Activated CD8-positive, alpha-beta memory T cell treated with anti-CD3 and anti-CD28 coated beads for 24 hours (primary cell): ENCODE data around the gene ZNF699.
"Not testable (repeated sequence)": the region's sequence is repeated elsewhere in the genome, so short reads cannot be mapped to it uniquely, and the experiment has no call there.

ENCODE experiments used
- DNase-seq: peaks from one replicate; pipeline ENCODE4 v3.0.0-alpha.2; 2020

ZNF699 gene

DNA sequence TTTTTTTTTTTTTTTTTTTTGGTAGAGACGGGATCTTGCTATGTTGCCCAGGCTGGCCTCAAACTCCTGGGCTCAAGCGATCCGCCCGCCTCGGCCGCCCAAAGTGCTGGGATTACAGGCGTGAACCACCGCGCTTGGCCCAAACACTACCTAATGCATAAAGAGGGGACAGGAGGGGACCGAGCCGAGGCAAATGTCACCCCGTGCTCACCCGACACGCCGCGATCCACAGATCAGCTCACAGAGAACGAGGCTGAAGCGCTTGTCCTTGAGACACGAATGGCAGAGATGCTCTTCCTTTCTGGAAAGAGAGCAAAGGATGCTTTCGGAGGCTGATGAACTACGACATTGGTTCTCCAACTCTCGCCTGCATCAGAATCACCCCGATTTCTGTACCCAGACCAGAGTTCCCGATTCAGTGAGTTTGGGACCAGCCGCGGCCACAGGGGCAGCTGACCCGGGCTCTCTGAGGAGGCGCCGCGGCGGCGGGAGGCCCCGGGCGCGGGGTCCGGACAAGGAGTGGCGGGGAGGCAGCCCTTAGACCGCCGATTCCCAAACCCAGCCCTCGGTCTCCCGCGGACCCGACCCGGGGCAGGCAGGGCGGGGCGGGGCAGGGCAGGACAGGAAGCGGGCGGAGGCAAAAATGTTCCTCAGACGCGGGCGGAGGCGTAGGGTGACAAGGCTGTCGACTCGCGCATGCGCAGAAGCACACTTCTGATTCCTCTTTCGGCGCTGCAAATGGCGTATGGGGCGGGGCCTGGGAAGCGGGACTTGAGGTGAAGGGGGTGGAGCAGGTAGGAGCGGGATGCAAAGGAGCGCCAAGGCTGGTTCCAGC lies at the start of gene ZNF699:
Gene ZNF699, minus strand, starts transcription at position 700 of the 835 bp plus-strand sequence. CDS start 4,719 bp downstream, outside the sequence.
- DNase-seq = peak; percentile 99

- no peak for DNase-seq
These were observed 45.0 kb upstream of the ZNF699 start for GRCh38 chr19:9354651-9355050.

GRCh38 chr19:9353011-9353410 lies 43.4 kb upstream of the ZNF699 start:
- no peak for DNase-seq

DNA sequence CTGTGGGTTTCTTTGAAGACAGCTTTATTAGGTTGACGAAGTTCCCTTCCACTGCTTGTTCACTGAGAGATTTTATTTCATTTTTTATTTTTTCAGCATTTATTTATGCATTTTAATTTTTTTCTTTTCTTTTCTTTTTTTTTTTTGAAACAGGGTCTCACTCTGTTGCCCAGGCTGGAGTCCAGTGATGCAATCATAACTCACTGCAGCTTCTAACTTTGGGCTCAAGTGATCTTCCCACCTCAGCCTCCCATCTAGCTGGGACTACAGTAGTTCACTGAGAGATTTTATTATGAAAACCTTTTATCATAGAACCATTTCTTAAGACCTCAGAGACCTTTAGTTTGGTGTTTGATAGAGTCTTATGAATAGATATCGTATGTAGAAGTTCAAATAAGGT lies 42.9 kb upstream of the ZNF699 start:
- DNase-seq = no peak

- DNase-seq = no peak
These were observed 39.0 kb upstream of the ZNF699 start for GRCh38 chr19:9348671-9349070.

GRCh38 chr19:9348253-9348652 lies 38.6 kb upstream of the ZNF699 start:
- no peak for DNase-seq

GRCh38 chr19:9345005-9345404 lies 35.4 kb upstream of the ZNF699 start:
- DNase-seq = no peak

DNA sequence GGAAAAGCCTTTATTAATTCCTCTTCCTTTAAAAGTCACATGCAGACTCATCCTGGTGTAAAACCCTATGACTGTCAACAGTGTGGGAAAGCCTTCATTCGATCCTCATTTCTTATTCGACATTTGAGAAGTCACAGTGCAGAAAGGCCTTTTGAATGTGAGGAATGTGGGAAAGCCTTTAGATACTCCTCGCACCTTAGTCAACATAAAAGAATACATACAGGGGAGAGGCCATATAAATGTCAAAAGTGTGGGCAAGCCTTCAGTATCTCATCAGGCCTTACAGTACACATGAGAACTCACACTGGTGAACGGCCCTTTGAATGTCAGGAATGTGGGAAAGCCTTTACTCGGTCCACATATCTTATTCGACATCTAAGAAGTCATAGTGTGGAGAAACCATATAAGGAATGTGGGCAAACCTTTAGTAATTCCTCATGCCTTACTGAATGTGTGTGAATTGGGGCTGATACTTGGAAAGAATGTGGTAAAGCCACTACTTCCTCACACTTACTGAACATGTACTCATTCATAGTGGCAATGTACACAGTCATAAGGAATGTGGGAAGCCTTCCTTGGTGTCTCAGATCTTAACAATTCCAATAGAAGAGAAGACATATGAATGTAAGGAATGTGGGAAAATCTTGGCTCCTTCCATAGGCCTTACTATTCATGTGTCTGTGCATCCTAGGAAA lies 33.1 kb upstream of the ZNF699 start:
- no peak for DNase-seq

DNA sequence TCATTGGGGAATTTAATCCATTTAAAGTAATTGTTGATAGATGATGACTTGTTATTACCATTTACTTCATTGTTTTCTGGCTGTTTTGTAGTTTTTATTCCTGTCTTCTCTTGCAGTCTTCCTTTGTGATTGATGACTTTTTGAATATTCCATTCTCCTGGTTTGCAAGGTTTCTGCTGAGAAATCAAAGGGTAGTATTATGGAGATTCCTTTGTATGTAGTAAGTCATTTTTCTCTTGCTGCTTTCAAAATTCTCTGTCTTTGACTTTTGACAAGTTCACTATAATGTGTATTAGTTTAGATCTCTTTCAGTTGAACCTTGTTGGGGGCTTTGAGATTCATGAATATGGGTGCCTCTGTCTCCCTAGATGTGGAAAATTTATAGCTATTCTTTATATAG lies 20.4 kb upstream of the ZNF699 start:
- no peak for DNase-seq

- DNase-seq = peak; percentile 61
These were observed 14.9 kb upstream of the ZNF699 start for GRCh38 chr19:9324584-9324962.

DNA sequence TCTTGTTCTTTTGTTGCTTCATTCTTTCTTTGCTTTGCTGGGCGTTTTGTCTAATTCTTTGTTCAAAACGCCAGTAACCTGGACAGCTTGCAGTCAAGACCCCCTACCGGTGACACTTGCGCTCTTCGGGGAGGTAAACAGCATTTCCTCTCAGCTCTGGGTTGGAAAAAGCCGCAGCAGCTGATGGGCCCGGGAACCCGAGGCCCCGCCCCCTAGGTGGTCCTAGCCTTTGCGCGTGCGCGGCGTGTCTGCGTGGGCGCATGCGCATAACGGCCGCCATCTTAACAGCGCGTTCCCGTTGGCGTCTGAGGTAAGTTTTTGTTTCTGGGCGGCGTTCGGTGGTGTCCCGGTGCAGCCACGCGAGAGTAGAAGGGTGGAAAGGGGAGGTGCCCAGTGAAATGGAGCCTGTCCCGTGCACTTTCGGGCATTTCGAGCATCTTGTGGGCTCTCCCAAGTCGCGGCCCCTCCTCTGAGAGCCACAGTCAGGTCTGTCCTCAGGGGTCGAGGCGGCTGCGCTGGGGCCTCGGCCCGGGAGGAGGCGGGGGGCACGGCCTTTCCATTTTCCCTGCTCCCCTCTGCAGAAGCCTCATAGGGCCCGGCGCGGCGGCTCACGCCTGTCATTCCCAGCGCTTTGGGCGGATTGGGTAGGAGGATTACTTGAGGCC lies 14.4 kb upstream of the ZNF699 start, which contains the start of gene ZNF559:
Gene ZNF559, plus strand, starts transcription at position 261 of the 665 bp plus-strand sequence. CDS start 14,371 bp downstream, outside the sequence.
- DNase-seq = peak; percentile 99

- no peak for DNase-seq
These were observed 13.9 kb upstream of the ZNF699 start for GRCh38 chr19:9323557-9323918.

GRCh38 chr19:9322201-9322600 lies 12.6 kb upstream of the ZNF699 start:
- DNase-seq = not testable (repeated sequence)

DNA sequence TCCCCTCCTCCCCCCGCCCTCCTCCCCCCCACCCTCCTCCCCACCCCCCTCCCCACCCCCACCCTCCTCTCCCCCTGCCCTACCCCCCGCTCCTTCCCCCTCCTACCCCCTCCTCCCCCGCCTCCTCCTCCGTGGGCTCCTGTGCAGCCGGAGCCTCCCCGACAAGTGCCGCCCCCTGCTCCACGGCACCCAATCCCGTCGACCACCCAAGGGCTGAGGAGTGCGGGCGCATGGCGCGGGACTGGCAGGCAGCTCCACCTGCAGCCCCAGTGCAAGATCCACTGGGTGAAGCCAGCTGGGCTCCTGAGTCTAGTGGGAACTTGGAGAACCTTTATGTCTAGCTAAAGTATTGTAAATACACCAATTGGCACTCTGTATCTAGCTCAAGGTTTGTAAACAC lies 12.1 kb upstream of the ZNF699 start:
- DNase-seq = not testable (repeated sequence)

- DNase-seq = no peak
These were observed 11.7 kb upstream of the ZNF699 start for GRCh38 chr19:9321338-9321737.

GRCh38 chr19:9313756-9314155 lies 4.1 kb upstream of the ZNF699 start:
- DNase-seq = no peak

GRCh38 chr19:9309974-9310446 lies 372 bp upstream of the ZNF699 start:
- no peak for DNase-seq

DNA sequence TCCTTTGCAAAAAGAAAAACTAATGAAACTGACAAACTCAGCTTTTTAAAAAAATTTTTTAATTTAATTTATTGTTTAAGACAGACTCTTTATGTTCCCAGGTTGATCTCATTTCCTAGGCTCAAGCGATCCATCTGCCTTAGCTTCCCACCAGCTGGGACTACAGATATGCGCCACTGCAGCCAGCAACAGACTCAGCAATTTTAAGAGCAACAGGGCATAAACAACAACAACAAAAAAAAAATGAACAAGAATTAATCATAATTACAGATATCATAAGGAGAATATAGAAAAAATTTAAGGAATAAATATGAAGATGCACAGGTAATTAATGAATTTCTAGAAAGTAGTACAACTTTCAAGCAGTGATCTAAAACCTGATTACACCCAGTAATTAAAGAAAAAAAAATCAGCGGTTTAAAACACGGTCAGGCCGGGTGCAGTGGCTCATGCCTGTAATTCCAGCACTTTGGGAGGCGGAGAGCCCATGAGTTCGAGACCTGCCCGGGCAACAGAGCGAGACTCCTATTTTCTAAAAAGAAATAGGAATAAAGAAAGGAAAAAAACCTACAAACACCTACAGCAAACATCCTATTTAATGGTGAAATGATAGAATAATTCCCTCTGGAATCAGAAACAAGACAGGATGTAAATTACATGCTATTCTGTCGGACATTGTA lies 1.4 kb downstream of the ZNF699 start:
- no peak for DNase-seq

- DNase-seq = no peak
These were observed 3.2 kb downstream of the ZNF699 start for GRCh38 chr19:9306443-9306842.

DNA sequence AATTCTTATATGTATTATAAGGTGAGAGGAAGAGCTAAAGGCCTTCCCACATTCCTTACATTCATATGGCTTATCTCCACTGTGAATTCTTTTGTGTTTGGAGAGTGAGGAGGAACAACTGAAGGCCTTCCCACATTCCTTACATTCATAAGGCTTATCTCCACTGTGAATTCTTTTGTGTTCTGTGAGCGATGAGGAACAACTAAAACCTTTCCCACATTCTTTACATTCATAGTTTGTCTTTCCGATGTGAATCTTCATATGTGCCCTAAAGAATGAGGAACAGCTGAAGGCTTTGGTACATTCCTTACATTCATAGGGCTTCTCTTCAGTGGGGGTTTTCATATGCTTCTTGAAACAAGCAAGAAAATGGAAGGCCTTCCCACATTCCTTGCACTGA lies 13.3 kb downstream of the ZNF699 start:
- DNase-seq = no peak

- no peak for DNase-seq
These were observed 14.2 kb downstream of the ZNF699 start for GRCh38 chr19:9295411-9295849.

DNA sequence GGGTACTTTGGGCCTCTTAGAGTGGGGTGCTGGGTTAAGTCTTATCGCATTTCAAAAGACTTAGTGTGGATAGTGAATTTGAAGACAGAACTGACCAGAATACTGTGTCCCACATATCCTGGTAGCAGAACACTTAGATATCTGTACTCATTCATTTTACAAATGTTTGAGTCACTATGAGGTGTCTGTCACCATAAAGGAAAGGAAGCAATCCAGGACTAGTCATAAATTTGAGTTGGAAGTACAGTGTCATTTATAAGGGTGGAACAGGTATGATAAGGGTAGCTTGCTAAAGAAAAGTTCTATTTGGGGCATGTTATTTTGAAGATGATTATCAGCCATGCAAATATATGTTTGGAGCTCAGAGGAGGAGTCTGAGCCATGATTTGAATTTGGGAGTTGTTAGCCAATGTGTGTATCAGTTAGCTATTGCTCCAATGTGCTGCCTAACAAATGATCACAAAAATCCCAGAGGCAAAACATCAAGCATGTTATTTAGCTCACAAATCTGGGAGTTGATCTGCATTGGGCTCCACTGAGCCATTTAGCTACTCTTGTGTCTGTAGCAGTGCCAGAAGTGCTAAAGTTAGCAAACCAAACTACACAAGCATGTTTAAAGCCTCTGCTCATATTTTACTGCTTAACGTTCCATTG lies 20.3 kb downstream of the ZNF699 start:
- DNase-seq = no peak
